NCI-H146 treated with DMSO at 0.1 percent for 48 hours (cell line): ENCODE data around the gene PRKAR2B.
"Not testable (repeated sequence)": the region's sequence is repeated elsewhere in the genome, so short reads cannot be mapped to it uniquely, and the experiment has no call there.

Experiments
- DNase-seq: peaks from one replicate; lab custom pipeline; 2025; ENCODE audit not compliant: unreplicated experiment; lab: John Stamatoyannopoulos, UW

Gene PRKAR2B

GRCh38 chr7:107047902-107048782 lies 3.6 kb downstream of the PRKAR2B start:
- no peak for DNase-seq

GRCh38 chr7:107048783-107049418 lies 4.4 kb downstream of the PRKAR2B start:
- no peak for DNase-seq

- DNase-seq, result no peak
Measured at GRCh38 chr7:107049480-107049879, 5.0 kb downstream of the PRKAR2B start.

- DNase-seq, result no peak
Measured at GRCh38 chr7:107049971-107050532, 5.5 kb downstream of the PRKAR2B start.

- DNase-seq, result no peak
Measured at GRCh38 chr7:107051376-107051775, 6.9 kb downstream of the PRKAR2B start.

- not testable (repeated sequence) for DNase-seq
Measured at GRCh38 chr7:107054965-107055364, 10.5 kb downstream of the PRKAR2B start.

GRCh38 chr7:107056058-107056457 lies 11.6 kb downstream of the PRKAR2B start:
- not testable (repeated sequence) for DNase-seq

GRCh38 chr7:107056728-107057473 lies 12.4 kb downstream of the PRKAR2B start:
- no peak for DNase-seq

- DNase-seq, result no peak
Measured at GRCh38 chr7:107057474-107057833, 12.9 kb downstream of the PRKAR2B start.

- DNase-seq, result no peak
Measured at GRCh38 chr7:107059468-107059867, 15.0 kb downstream of the PRKAR2B start.

GRCh38 chr7:107063245-107064120 lies 19.0 kb downstream of the PRKAR2B start:
- DNase-seq, result no peak

GRCh38 chr7:107064255-107064654 lies 19.8 kb downstream of the PRKAR2B start:
- no peak for DNase-seq

GRCh38 chr7:107065929-107066247 lies 21.4 kb downstream of the PRKAR2B start:
- no peak for DNase-seq

- DNase-seq, result no peak
Measured at GRCh38 chr7:107068156-107068555, 23.7 kb downstream of the PRKAR2B start.

GRCh38 chr7:107069457-107069856 lies 25.0 kb downstream of the PRKAR2B start:
- no peak for DNase-seq

GRCh38 chr7:107070710-107071109 lies 26.2 kb downstream of the PRKAR2B start:
- DNase-seq, result no peak

- DNase-seq, result no peak
Measured at GRCh38 chr7:107071129-107071528, 26.6 kb downstream of the PRKAR2B start.

- no peak for DNase-seq
Measured at GRCh38 chr7:107072133-107072532, 27.6 kb downstream of the PRKAR2B start.

- no peak for DNase-seq
Measured at GRCh38 chr7:107075863-107076574, 31.5 kb downstream of the PRKAR2B start.
